GM19452 (cell line): ENCODE data around the gene SH3D19.

Experiments
- ATAC-seq: cut with Tn5 transposase; IDR thresholded peaks from one replicate; pipeline ENCODE4 v1.9.1; 2021; ENCODE audit not compliant: unreplicated experiment

The SH3D19 gene

GRCh38 chr4:151199319-151200190 lies 125.8 kb downstream of the SH3D19 start:
- no peak for ATAC-seq

GRCh38 chr4:151198748-151199147 lies 126.7 kb downstream of the SH3D19 start:
- ATAC-seq: no peak

GRCh38 chr4:151197247-151197646 lies 128.2 kb downstream of the SH3D19 start:
- ATAC-seq: no peak

- no peak for ATAC-seq
These were observed 129.6 kb downstream of the SH3D19 start for GRCh38 chr4:151195801-151196200.

GRCh38 chr4:151193414-151193813 lies 132.0 kb downstream of the SH3D19 start:
- ATAC-seq: no peak

GRCh38 chr4:151192556-151193235 lies 132.7 kb downstream of the SH3D19 start:
- no peak for ATAC-seq

GRCh38 chr4:151184523-151185458 lies 140.6 kb downstream of the SH3D19 start:
- ATAC-seq: no peak

- ATAC-seq: no peak
These were observed 142.9 kb downstream of the SH3D19 start for GRCh38 chr4:151182455-151182996.

- ATAC-seq: no peak
These were observed 148.7 kb downstream of the SH3D19 start for GRCh38 chr4:151176685-151177084.

GRCh38 chr4:151175754-151176631 lies 149.4 kb downstream of the SH3D19 start:
- no peak for ATAC-seq

- no peak for ATAC-seq
These were observed 150.2 kb downstream of the SH3D19 start for GRCh38 chr4:151175233-151175632.

GRCh38 chr4:151174784-151175183 lies 150.6 kb downstream of the SH3D19 start:
- ATAC-seq: no peak

- ATAC-seq: no peak
These were observed 151.5 kb downstream of the SH3D19 start for GRCh38 chr4:151173871-151174270.

- ATAC-seq: no peak
These were observed 155.5 kb downstream of the SH3D19 start for GRCh38 chr4:151169900-151170299.

GRCh38 chr4:151169223-151169622 lies 156.2 kb downstream of the SH3D19 start:
- ATAC-seq: no peak

GRCh38 chr4:151167561-151167960 lies 157.8 kb downstream of the SH3D19 start:
- ATAC-seq: no peak

- no peak for ATAC-seq
These were observed 158.8 kb downstream of the SH3D19 start for GRCh38 chr4:151166636-151167035.

- ATAC-seq: no peak
These were observed 160.0 kb downstream of the SH3D19 start for GRCh38 chr4:151165205-151166000.

GRCh38 chr4:151163855-151164254 lies 161.6 kb downstream of the SH3D19 start:
- ATAC-seq: no peak
